ENCODE results near the gene APOA4.

DNA sequence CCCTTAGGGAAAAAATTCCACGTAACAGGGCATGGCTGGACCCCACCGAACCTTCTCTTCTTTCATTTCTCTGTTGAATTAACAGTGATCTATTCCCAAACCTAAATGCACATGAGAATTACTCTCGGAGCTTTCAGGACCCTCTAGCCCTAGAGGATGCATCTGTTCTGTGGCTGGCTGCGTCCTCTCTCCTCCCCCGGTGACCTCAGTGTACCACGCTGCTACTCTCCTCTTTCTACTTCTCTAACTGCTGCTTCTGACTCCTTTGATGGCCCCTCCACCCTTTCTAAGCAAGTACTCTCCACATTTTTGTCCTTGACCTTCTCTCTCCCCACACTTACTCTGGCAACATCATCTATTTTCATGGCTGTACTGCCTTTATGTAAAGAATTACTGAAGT, 26.4 kb upstream of the APOA4 start:
- TF ChIP-seq, protein P1, sequence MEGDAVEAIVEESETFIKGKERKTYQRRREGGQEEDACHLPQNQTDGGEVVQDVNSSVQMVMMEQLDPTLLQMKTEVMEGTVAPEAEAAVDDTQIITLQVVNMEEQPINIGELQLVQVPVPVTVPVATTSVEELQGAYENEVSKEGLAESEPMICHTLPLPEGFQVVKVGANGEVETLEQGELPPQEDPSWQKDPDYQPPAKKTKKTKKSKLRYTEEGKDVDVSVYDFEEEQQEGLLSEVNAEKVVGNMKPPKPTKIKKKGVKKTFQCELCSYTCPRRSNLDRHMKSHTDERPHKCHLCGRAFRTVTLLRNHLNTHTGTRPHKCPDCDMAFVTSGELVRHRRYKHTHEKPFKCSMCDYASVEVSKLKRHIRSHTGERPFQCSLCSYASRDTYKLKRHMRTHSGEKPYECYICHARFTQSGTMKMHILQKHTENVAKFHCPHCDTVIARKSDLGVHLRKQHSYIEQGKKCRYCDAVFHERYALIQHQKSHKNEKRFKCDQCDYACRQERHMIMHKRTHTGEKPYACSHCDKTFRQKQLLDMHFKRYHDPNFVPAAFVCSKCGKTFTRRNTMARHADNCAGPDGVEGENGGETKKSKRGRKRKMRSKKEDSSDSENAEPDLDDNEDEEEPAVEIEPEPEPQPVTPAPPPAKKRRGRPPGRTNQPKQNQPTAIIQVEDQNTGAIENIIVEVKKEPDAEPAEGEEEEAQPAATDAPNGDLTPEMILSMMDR (conservative IDR thresholded peaks at IDR 0.05; ENCODE audit: low read depth in 2 of 2) = no peak
- TF ChIP-seq, protein P2, sequence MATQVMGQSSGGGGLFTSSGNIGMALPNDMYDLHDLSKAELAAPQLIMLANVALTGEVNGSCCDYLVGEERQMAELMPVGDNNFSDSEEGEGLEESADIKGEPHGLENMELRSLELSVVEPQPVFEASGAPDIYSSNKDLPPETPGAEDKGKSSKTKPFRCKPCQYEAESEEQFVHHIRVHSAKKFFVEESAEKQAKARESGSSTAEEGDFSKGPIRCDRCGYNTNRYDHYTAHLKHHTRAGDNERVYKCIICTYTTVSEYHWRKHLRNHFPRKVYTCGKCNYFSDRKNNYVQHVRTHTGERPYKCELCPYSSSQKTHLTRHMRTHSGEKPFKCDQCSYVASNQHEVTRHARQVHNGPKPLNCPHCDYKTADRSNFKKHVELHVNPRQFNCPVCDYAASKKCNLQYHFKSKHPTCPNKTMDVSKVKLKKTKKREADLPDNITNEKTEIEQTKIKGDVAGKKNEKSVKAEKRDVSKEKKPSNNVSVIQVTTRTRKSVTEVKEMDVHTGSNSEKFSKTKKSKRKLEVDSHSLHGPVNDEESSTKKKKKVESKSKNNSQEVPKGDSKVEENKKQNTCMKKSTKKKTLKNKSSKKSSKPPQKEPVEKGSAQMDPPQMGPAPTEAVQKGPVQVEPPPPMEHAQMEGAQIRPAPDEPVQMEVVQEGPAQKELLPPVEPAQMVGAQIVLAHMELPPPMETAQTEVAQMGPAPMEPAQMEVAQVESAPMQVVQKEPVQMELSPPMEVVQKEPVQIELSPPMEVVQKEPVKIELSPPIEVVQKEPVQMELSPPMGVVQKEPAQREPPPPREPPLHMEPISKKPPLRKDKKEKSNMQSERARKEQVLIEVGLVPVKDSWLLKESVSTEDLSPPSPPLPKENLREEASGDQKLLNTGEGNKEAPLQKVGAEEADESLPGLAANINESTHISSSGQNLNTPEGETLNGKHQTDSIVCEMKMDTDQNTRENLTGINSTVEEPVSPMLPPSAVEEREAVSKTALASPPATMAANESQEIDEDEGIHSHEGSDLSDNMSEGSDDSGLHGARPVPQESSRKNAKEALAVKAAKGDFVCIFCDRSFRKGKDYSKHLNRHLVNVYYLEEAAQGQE (IDR thresholded peaks at IDR 0.05; ENCODE audit: unreplicated experiment) = no peak
- TF ChIP-seq JUNB (IDR thresholded peaks at IDR 0.05; ENCODE audit: unreplicated experiment) (no peak), EZH2 (IDR thresholded peaks at IDR 0.05; ENCODE audit: low read depth, unreplicated experiment) (no peak), STAT1 (IDR thresholded peaks at IDR 0.05; ENCODE audit: unreplicated experiment) (no peak), POLR2AphosphoS5 (IDR thresholded peaks at IDR 0.05; ENCODE audit: low read depth) (no peak), EZH2phosphoT487 (IDR thresholded peaks at IDR 0.05; ENCODE audit: unreplicated experiment) (no peak)
